ENCODE data around the gene TFE3.
A peak's percentile ranks its signal among the peaks of the same experiment; 100 is the strongest.

The TFE3 gene

DNA sequence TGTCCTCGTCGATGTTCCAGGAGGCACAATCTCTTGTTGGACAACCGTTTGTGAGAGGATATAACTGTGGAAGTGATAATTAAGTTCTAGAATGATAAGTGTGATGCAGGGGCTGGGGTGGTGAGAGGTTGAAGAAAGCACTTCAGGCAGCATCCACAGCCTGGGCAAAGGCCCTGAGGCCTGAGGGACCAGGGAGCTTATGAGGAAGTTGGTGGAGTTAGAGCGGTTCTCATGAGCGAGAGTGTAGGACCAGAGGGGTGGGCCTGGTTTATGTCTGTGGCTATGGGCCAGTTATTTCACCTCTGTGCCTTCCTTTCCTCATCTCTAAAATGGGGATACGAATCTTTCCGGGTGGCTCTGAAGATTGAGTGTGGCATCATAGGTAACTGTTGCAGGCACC lies 18.3 kb upstream of the TFE3 start:
- no peak for DNase-seq (ENCODE audit: low read depth, low spot score)

GRCh38 chrX:49060914-49061313 lies 17.8 kb upstream of the TFE3 start:
- no peak for DNase-seq (ENCODE audit: low read depth, low spot score)

DNA sequence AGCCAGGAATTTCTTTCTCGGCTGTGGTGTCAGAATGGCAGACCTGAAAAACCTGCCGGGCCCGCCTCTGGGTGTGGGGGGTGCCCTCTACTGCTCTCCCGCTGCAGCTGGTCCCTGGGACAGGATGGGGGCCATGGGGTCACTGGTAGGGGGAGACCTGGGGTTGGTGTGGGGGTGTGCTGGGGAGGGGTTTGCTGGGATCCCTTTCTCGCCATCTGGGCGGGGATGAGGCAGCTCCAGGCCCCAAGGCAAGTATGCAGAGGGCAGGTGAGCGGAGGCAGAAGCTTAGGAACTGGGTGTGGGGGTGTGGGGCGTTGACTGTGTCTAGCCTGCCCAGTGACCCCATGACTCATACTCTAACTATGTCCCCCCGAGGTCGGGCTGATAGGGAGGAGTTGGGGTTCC lies 16.5 kb upstream of the TFE3 start:
- DNase-seq (ENCODE audit: low read depth, low spot score) = no peak

DNA sequence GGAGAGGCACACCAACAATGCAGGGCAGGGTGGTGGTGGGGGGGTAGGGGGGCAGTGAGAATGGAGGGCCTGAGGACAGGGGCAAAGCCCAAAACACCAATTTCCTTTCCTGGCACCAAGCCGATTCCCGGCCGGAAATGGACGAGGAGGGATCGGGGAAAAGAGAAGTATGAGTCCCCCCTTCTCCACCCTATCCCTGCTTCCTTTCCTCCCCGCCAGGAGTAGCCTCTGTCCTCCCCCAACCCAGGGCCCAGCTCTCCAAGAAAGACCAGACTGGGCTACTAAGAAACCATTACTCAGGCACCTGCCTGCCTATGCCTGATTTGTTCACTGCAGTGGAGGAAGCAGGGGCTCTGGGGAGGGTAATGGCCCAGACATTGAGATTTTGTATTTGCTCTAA lies 16.0 kb upstream of the TFE3 start:
- DNase-seq (ENCODE audit: low read depth, low spot score) = no peak

DNA sequence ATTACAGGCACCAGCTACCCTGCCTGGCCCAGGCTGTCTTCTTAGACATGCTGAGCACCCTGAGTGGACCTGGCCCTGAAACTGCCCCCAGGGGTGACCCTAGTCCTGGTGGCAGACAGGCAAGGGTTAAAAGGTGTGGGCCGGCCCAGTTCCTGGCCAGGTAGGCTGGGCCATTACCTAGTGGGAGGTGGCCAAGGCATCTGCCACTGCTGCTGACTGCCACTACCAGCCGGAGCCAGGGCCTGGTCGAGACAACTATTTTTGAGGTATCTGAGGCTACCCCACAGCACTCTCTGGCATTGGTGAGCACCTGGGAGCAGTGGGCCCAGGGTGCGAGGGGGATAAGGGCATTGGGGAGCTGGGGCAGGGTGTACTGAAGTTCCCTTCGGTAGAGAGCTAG lies 15.6 kb upstream of the TFE3 start, which contains the start of gene CCDC120:
Gene CCDC120, plus strand, starts transcription at position 206 of the 400 bp plus-strand sequence. CDS start 3,043 bp downstream, outside the sequence.
- DNase-seq (ENCODE audit: low read depth, low spot score) = no peak

GRCh38 chrX:49054073-49054762 lies 11.1 kb upstream of the TFE3 start:
- DNase-seq (ENCODE audit: low read depth, low spot score) = no peak

DNA sequence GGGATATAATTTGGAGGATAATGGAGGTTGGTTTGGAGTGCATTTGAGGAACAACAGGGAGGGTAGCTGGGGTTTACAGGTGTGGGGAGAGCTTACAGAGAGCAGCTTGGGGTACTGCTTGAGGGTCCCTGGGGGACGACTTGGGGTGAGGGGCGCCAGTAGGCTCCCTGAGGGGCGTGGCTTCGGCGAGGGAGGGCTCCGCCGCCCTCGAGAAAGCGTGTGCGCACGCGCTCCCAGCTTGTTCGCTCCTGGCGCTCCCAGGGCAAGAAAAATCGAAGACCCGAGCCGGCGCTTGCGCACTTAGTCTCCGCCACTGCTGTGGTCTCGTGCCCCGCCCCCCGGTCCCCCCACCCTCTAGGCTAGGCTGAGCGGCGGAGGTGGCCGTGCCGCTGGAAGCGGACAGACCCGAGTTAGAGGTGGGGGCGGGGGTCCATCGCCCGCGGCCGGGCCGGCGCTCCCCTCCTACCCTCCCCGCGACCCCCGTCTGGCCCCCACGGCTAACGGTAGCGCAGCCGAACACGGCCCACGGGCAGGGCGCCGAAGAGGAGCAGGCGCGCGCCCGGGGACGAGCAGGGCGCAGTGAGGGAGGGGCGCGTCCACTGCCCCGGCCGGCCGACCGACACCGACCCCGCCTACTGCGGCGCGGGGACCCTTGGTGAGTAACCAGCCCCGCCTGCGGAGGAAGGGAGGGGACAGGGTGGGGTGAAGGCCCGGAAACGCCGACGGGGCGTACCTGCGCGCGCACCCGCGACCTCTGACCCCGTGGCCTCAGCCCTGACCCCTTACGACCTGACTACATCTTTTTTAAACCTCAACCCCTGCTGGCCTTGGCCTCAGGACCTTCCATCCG lies 10.3 kb upstream of the TFE3 start:
- no peak for DNase-seq (ENCODE audit: low read depth, low spot score)

DNA sequence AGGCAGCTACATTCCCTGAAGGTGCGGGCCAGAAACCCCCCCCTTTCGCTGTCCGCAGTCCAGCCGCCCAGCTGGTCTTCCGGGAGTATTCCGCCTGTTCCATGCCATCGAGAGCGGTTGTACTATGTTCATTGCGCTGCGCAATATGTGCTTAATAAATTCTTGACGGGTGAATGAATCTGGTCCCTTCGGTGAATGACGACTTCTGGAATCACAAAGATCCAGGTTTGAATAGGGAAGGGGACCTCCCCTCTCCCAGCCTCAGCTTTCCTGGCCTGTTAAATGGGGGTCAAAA lies 777 bp upstream of the TFE3 start:
- no peak for DNase-seq (ENCODE audit: low read depth, low spot score)

DNA sequence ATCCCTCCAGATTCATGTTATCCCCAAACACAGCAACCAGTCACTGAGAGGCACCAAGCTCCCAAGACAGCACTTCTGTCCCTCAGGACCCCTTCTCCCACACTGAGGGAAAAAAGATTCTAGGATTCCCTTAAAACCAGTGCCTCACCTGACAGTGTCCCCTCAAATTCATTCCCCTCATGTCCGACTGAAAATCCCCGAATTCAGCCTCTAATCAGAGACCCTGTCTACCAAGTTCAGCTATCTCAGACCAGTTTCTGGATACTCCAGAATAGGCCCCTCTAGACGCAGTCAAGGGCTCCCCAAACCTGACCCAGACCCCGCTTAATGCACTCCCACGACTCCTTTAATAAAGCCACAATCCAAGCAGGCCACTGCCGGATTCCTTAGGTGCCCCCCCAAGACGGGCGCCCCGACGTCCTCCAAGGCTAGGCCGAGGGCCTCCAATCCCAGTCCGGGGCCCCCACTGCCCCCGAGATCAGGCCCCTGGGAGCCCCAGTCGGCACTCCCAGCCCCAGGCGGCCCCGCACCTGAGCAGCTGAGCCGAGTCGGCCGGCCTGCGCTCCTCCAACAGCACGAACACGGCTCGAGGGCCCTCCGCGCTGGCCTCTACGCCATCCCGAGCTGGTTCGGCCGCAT lies 457 bp downstream of the TFE3 start:
- no peak for DNase-seq (ENCODE audit: low read depth, low spot score)

DNA sequence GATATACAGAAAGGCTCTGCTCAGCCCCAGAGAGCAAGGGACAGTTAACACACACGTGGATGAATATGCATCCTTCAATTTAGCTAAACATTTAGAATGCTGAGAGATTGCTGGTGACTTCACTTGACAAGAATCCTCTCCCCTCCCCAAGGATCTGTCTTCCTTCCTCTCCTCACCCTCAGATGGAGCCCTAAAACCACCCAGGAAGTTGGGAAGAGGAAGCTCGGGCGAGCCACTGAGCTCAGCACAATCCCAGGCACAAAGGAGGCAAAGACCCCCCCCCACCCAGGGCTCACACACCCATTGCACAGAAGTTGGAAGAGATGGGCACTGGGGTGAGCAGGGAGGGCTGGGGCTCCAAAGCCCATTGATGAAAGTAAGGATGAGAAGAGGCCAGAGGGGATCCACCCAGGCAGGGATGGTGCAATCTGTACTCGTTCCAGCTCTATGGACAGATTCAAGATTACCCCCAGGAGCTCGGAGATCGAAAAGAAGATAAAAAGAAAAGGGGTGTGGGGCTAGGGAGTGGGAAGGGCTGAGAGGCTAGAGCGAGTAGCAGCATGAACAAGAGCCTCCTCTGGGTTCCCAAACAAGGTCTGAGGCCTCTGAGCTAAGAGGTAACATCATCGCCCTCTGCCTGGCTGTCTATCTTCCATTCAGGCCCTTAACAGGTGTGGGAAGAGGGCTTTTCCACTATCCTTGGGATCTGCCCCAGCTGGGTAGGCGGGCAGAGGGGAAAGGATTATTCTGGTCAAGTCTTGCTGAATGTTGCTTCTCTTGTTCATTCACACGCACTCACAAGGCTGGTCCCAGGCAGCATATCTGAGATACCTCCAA lies 1.2 kb downstream of the TFE3 start:
- no peak for DNase-seq (ENCODE audit: low read depth, low spot score)

DNA sequence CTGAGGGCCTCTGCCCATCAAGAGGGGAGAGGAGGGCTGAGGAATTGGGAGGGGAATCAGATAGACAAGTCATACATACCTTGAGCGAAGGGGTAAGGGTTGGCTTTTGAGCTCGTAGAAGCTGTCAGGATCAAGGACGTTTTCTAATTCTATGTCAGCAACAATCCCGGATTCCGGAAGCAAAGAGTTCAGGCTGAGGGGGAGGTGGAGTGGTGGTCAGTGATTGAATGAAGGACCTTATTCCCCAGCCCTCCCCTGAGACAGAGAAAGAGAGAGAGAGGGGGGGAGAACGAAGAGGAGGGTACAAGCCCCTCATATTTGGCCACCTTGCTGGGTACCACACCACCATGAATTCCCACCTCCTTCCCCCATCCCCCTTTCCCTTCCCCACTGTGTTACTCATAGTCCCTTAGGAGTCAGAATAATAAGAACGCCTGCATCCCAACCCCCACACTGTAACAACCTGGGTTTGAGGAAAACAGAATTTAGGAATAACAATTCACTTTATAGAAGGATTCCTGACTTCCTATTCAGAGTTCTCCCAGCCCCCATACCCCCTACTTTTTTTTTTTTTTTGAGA lies 2.7 kb downstream of the TFE3 start:
- DNase-seq (ENCODE audit: low read depth, low spot score) = no peak

DNA sequence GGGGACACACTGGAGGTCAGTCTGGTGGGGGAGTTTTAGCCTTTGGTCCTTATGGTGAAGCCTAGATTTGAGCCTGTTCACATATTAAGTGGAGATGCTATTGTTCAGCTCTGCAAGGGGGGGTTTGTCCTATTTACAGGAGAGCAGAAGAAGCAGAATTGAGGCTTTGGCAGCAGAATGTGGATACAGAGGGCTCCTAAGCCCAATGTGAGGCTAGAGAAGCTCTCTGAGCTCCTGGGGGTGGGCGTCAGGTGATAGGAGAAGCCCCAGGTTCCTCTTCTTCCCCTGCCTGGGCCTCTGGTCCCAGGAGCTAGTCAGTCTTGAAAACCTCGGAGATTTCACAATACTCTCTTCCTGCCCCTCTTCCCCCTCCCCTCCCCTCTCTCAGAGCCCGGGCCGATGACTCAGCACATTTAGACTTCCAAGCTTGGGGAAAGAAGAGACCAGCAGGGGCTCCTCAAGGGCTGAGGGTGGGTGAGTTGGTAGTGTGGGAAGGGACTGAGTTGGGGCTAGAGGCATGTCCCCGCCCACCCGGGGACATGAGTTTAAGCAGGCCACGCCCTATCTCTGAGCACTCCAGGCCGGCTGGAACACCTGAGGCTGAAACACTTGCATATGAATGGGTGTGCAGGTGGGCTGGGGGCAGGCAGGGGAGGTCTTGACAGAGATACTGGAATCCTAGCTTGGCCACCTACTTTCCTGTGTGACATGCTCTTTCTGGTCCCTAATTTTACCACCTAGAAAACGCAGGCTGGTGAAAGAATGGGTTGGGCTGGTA lies 3.4 kb downstream of the TFE3 start:
- DNase-seq (ENCODE audit: low read depth, low spot score) = peak; percentile 79

- no peak for DNase-seq (ENCODE audit: low read depth, low spot score)
Observed at GRCh38 chrX:49037883-49038475, 5.2 kb downstream of the TFE3 start.

DNA sequence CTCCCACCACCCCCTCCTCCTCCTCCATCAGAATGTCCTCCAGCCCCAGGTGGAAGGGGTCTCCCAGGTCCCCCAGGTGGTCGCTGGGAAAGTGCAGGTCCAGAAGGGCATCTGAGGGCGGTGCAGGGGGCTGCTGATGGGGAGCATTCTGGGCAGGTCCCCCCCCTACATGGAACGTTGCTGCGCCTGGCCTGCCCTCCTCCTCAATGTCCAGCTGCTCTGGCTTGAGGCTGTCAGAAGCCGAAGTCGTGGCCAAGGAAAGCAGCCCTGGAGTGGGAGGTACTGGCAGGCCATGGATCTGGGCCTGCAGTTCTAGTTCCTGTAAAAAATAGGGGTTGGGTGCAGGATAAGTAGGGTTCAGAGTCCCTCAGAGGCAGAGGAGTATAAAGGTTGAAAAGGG lies 12.9 kb downstream of the TFE3 start:
- DNase-seq (ENCODE audit: low read depth, low spot score) = no peak

DNA sequence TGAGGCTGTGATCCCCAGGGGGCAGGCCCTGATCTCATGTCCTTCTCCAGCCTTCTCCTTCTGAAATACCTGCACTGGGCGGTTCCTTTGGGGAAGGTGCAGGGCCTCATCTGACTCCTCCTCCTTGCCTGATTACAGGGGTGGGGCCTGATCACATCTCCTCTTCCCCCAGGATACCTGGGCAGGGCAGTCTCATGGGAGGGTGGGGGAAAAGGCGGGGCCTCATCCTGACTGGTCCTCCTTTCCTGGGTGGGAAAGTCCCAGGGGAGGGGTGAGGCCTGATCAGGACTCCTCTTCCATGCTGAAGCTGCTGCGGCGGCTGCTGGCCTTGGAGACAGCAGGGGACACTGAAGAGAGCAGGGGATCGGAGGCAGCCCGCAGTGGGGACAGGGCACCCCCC lies 13.3 kb downstream of the TFE3 start:
- DNase-seq (ENCODE audit: low read depth, low spot score) = no peak

DNA sequence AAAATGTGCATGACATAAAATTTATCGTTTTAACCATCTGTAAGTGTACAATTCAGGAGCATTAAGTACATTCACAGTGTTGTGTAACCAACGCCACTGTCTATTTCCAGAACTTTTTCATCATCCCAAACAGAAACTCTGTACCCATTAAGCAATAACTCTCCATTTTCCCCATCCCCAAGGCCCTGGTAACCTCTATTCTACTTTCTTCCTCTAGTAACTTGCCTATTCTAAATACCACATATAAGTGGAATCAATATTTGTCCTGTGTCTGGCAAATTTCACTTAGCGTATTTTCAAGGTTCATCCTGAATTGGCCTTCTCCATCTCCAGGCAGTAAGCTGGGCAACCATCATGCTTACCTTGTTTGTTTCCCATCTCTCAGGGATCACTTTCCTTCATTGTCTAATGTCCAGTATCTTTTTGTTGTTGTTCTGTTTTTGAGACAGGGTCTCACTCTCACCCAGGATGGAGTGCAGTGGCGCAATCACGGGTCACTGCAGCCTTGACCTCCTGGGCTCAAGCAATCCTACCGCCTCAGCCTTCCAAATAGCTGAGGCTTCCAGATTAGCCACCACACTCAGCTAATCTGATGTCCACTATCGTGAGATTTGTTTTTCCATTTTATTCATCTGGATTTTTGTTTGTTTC lies 23.4 kb downstream of the TFE3 start:
- DNase-seq (ENCODE audit: low read depth, low spot score) = no peak

- no peak for DNase-seq (ENCODE audit: low read depth, low spot score)
Observed at GRCh38 chrX:49019050-49019449, 24.1 kb downstream of the TFE3 start.

- no peak for DNase-seq (ENCODE audit: low read depth, low spot score)
Observed at GRCh38 chrX:49003696-49004095, 39.5 kb downstream of the TFE3 start.

DNA sequence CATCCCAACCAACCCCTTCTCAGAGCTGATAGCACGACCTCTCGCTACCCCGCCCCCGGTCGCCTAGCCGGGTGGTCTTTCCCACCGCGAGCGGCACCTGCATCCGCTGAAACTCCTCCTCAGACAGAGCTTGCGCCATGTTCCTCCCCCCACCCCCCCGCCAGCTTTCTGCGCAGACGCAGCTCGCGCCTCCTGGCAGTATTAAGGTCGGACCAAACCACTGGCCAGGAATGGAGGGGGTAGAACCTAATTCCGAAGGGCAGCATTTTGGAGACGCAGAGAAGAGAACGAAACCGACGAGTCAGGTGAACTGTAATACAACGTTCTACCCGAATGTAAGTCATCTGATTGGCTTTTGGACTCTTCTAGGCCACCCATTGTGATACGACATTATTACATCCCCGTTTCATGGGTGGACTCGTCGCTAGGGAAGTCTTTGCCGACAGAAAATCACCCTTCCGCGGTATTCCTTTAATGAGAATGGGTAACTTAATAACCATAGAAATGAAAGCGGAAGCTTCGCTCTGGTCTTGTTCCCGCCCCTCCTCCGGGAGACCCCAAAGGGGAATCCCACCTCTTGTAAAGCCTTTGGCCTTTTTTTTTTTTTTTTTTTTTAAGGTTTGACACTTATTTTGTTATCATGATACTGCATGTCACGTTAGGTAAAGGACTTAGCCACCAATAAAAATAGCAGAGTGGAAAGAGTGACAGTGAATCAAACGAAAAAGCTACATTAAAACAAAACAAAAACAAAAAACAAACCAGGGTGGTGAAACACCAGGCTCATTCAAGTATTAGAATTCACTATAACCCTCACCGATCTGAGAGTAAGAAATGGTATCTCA lies 40.8 kb downstream of the TFE3 start, which contains the start of gene GRIPAP1:
Gene GRIPAP1, minus strand, starts transcription at position 174 of the 845 bp plus-strand sequence. Its CDS starts 35 bp downstream, at position 139.
- peak; percentile 77 for DNase-seq (ENCODE audit: low read depth, low spot score)
